ENCODE data around the gene DNAH14.

DNAH14 gene

GRCh38 chr1:225425201-225425786 lies 495.8 kb downstream of the DNAH14 start:
- DNase-seq (ENCODE audit: low read depth), result no peak
- in situ Hi-C loops (cut with HindIII; ENCODE audit: low sequenced_read_pairs), result no loop called here
- TF ChIP-seq CTCF (IDR thresholded peaks at IDR 0.05; ENCODE audit: low read depth, low read length, missing control alignments), result no peak
- peak overlapping the region; percentile 10 for H3K4me3 ChIP-seq (ENCODE audit: low read depth, low read length)

- peak overlapping the region; percentile 88 for H3K4me3 ChIP-seq (ENCODE audit: low read depth, low read length)
- in situ Hi-C loops (cut with HindIII; ENCODE audit: low sequenced_read_pairs), result no loop called here
- DNase-seq (ENCODE audit: low read depth), result no peak
- TF ChIP-seq CTCF (IDR thresholded peaks at IDR 0.05; ENCODE audit: low read depth, low read length, missing control alignments), result no peak
Observed at GRCh38 chr1:225426395-225427234, 497.1 kb downstream of the DNAH14 start.

DNA sequence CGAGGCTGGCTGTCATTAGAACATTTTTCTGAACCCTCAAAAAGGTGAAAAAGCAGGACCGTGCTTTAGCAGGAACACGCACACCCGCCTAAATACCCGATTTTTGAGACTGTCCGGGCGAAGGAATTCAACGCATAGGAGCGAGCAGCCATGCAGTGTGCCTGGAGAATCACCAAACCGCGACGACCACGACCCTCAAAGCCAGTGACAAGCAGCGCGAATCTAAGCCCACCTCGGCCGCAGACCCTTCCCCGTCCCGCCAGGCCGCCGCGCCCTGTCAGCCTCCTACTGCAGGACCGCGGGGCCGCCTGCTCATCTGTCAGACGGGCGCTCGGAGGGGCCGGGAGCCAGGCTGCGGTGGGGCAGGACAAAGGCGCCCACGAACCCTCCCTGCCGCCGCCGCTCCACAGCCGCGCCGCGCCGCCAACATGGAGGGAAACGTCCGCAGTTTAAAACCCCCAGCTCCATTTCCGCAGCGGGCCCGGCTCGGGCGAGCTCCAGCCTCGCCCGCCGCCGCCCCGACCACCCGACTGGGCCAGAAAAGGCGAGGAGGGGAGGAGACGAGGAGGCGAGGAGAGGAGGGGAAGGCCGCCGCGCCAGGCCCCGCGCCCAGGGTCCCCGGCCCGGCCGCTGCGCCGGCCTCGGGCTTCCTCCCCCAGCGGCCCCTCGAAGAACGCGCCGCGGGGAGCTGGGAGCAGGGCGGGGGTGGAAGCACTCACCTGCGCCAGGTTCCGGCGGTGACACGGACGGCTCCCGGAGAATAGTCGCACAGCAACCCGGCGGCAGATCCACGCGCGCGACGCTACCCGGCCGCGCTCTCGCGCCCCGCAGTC lies 498.0 kb downstream of the DNAH14 start, which contains the start of gene LBR:
Gene LBR, minus strand, starts transcription at position 804 of the 833 bp plus-strand sequence. CDS start 3,963 bp downstream, outside the sequence.
- in situ Hi-C loops (cut with HindIII; ENCODE audit: low sequenced_read_pairs), result no loop called here
- DNase-seq (ENCODE audit: low read depth), result no peak
- no peak for TF ChIP-seq CTCF (IDR thresholded peaks at IDR 0.05; ENCODE audit: low read depth, low read length, missing control alignments)
- peak within 1 kb of the TSS; percentile 88 for H3K4me3 ChIP-seq (ENCODE audit: low read depth, low read length)

GRCh38 chr1:225428068-225428880 lies 498.8 kb downstream of the DNAH14 start:
- in situ Hi-C loops (cut with HindIII; ENCODE audit: low sequenced_read_pairs), result no loop called here
- TF ChIP-seq CTCF (IDR thresholded peaks at IDR 0.05; ENCODE audit: low read depth, low read length, missing control alignments), result no peak
- H3K4me3 ChIP-seq (ENCODE audit: low read depth, low read length), result peak overlapping the region; percentile 88
- peak; percentile 66 for DNase-seq (ENCODE audit: low read depth)

- TF ChIP-seq CTCF (IDR thresholded peaks at IDR 0.05; ENCODE audit: low read depth, low read length, missing control alignments), result no peak
- H3K4me3 ChIP-seq (ENCODE audit: low read depth, low read length), result peak overlapping the region; percentile 88
- no peak for DNase-seq (ENCODE audit: low read depth)
- in situ Hi-C loops (cut with HindIII; ENCODE audit: low sequenced_read_pairs), result no loop called here
Observed at GRCh38 chr1:225428881-225429455, 499.5 kb downstream of the DNAH14 start.

Measured in astrocyte of the cerebellum (primary cell).